Type B pancreatic cell (in vitro differentiated cells): ENCODE measurements around the gene DISP2. TPM values are rescaled to one million over a fixed set of nuclear protein-coding genes. Genes with fewer than 3 reads are reported as not detected.

ENCODE experiments used
- DNase-seq: peaks from one replicate; pipeline ENCODE4 v3.0.0; 2021; ENCODE audit warnings: mixed read lengths; ENCODE audit not compliant: unreplicated experiment; ENCODE audit errors: extremely low spot score
- H3K27ac Mint-ChIP-seq: 2 replicates; pipeline ENCODE4 v1.8.0; 2021; ENCODE audit warnings: mild to moderate bottlenecking, mixed read lengths
- H3K27me3 Mint-ChIP-seq: 2 replicates; pipeline ENCODE4 v1.8.0; 2021; ENCODE audit warnings: mixed read lengths
- H3K36me3 Mint-ChIP-seq: 2 replicates; pipeline ENCODE4 v1.8.0; 2021; ENCODE audit warnings: mixed read lengths
- H3K4me1 Mint-ChIP-seq: one replicate; pipeline ENCODE4 v1.8.0; 2021; ENCODE audit warnings: mixed read lengths; ENCODE audit not compliant: unreplicated experiment
- H3K4me3 Mint-ChIP-seq: 2 replicates; pipeline ENCODE4 v1.8.0; 2021; ENCODE audit warnings: mild to moderate bottlenecking, mixed read lengths
- H3K9me3 Mint-ChIP-seq: 2 replicates; pipeline ENCODE4 v1.8.0; 2021; ENCODE audit warnings: mixed read lengths
- total RNA-seq: library from RNA; stranded (reverse); gene quantifications from 2 replicates; pipeline ENCODE4 v1.2.1, GENCODE V29; 2021; ENCODE audit warnings: low replicate concordance
- TF ChIP-seq, protein P1 (sequence below): fragments of 200-600 bp; sonication (generic); conservative IDR thresholded peaks from 2 replicates; pipeline ENCODE4 v1.5.0; 2021; ENCODE audit warnings: antibody characterized with exemption, mild to moderate bottlenecking

DISP2 gene
- total RNA-seq, 1 donor from 2014 or later: 1.8 TPM

DNA sequence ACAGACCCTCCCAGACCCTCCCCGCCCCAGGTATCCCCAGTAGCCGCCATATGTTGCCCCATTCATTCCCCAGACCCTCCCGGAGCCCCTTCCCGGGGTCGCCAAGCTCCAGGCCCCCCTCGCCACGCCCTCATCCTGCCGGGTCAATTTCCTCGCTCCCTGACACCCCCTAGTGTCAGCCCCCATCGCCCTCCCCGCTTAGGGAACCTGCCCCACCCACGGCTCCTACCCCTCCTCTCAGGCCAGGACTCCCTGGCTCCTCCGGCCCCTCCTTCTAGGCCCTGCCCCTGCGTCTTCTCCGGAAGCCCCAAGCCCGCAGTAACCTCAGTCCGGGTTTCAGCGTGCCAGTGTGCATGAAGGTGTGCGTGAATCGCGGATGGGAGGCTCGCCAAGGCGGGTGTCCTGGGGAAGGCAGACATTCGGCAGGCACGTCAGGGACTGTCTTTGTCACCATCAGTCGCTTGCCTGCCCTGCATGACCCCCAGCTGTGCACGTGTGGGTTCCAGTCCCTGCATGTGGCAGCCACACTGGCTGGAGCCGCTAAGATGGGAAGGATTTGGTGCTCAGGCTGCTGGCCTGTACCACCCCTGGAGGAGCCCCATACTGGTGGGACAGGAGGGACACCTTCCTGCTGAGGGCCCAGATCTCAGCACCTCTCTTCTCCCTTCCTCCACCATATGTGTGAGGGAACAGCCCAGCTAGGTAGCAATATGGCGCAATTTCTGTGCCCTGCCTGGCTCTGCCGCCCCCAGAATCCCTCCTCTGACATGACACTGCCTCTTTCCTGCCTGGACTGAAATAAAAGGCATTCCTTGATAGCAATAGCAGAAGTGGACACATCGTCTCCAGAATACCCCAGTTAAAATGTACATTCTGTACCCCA lies 693 bp downstream of the DISP2 start:
- no peak for DNase-seq
- TF ChIP-seq, protein P1, sequence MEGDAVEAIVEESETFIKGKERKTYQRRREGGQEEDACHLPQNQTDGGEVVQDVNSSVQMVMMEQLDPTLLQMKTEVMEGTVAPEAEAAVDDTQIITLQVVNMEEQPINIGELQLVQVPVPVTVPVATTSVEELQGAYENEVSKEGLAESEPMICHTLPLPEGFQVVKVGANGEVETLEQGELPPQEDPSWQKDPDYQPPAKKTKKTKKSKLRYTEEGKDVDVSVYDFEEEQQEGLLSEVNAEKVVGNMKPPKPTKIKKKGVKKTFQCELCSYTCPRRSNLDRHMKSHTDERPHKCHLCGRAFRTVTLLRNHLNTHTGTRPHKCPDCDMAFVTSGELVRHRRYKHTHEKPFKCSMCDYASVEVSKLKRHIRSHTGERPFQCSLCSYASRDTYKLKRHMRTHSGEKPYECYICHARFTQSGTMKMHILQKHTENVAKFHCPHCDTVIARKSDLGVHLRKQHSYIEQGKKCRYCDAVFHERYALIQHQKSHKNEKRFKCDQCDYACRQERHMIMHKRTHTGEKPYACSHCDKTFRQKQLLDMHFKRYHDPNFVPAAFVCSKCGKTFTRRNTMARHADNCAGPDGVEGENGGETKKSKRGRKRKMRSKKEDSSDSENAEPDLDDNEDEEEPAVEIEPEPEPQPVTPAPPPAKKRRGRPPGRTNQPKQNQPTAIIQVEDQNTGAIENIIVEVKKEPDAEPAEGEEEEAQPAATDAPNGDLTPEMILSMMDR: no peak
- H3K4me3 Mint-ChIP-seq: peak overlapping the region; percentile 84
- H3K36me3 Mint-ChIP-seq: no peaks in the 10 kb centered on the region
- peaks cover 68% of the 10 kb centered on the region for H3K27me3 Mint-ChIP-seq
- H3K27ac Mint-ChIP-seq: no peak overlapping the region
- no peaks in the 10 kb centered on the region for H3K9me3 Mint-ChIP-seq
- peaks cover 13% of the 10 kb centered on the region for H3K4me1 Mint-ChIP-seq

DNA sequence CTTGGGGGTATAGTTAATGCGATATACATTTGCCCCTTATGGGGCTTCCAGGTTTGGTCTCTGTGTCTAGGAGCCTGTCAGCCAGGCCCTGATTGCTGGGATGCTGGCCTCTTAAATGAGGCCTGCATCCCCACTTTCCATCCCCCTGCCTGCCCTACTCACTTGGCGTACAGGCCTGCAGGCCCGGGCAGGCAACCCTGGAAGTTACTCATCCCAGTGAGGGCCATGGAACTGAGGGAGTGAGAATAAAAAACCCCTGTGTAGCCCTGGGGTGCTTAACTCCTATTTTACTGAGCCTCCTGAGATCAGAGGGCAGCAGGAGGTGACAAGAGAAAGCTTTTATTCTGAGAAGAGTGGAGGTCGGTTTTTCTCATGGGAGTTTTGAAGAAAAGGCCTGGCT lies 2.0 kb downstream of the DISP2 start:
- Mint-ChIP-seq H3K27ac (no peak overlapping the region), H3K9me3 (no peaks in the 10 kb centered on the region), H3K27me3 (peaks cover 69% of the 10 kb centered on the region), H3K36me3 (no peaks in the 10 kb centered on the region), H3K4me3 (peak overlapping the region; percentile 84), H3K4me1 (peaks cover 3% of the 10 kb centered on the region)
- TF ChIP-seq, protein P1: no peak
- DNase-seq: no peak

DNA sequence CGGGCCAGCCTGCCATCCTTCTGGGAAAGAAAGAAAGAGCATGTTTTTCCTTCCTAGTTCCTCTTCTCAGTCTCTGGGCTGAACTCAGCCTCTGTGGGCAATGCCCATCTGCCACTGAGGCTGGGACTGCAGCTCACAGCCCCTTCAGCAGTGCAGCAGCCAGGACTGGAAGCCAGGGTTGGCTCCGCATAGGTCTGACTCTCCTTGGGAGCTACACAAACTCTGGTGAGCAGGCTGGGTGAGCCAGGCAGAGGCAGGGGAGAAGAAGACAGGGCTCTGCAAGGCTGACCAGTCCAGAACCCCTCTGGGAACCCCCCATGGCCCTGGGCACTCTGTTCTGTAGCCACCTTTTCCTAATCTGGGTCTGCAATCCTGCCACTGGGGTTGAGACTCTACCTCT lies 3.6 kb downstream of the DISP2 start:
- H3K9me3 Mint-ChIP-seq: no peaks in the 10 kb centered on the region
- no peak overlapping the region for H3K4me3 Mint-ChIP-seq
- TF ChIP-seq, protein P1: no peak
- peaks cover 3% of the 10 kb centered on the region for H3K4me1 Mint-ChIP-seq
- H3K27ac Mint-ChIP-seq: no peak overlapping the region
- no peak for DNase-seq
- no peaks in the 10 kb centered on the region for H3K36me3 Mint-ChIP-seq
- H3K27me3 Mint-ChIP-seq: peaks cover 79% of the 10 kb centered on the region

DNA sequence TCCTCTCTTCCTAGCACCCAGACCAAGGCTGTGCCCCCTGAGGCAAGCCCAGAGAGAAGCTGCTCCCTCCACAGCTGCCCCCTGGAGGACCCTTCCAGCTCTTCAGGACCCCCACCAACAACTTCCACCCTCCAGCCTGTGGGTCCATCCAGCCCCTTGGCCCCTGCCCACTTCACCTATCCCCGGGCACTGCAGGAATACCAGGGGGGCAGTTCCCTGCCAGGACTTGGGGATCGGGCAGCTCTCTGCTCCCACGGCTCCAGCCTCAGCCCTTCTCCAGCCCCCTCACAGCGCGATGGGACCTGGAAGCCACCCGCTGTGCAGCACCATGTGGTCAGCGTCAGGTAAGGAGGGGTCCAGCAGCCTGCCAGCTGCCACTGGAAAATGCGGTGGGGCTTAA lies 5.6 kb downstream of the DISP2 start:
- DNase-seq: no peak
- no peak overlapping the region for H3K4me3 Mint-ChIP-seq
- peaks cover 83% of the 10 kb centered on the region for H3K27me3 Mint-ChIP-seq
- H3K9me3 Mint-ChIP-seq: no peaks in the 10 kb centered on the region
- no peaks in the 10 kb centered on the region for H3K36me3 Mint-ChIP-seq
- no peak overlapping the region for H3K27ac Mint-ChIP-seq
- TF ChIP-seq, protein P1: no peak
- H3K4me1 Mint-ChIP-seq: peaks cover 3% of the 10 kb centered on the region

- Mint-ChIP-seq H3K4me3 (no peak overlapping the region), H3K4me1 (no peaks in the 10 kb centered on the region), H3K36me3 (no peaks in the 10 kb centered on the region), H3K9me3 (no peaks in the 10 kb centered on the region), H3K27ac (no peak overlapping the region), H3K27me3 (peaks cover 80% of the 10 kb centered on the region)
- no peak for DNase-seq
- TF ChIP-seq, protein P1: no peak
Observed at GRCh38 chr15:40364251-40364650, 6.2 kb downstream of the DISP2 start.
